T-helper 1 cell treated with Interleukin-12 subunit alpha and Interleukin-12 subunit beta and Interleukin-4 antibody, amounts not matched to agents 30 ng/mL and 1 ng/mL, for 36 hours (primary cell): ENCODE measurements around the gene PDGFRA. TPM values are rescaled to one million over a fixed set of nuclear protein-coding genes. Genes with fewer than 3 reads are reported as not detected.

Source experiments
- intact Hi-C: fragments of 100-400 bp; cut with micrococcal nuclease; formaldehyde crosslinking; loops from one replicate; pipeline ENCODE4 v1.15.1; 2024
- total RNA-seq: library from RNA; stranded (reverse); gene quantifications from 2 replicates; pipeline ENCODE4 v1.2.3, GENCODE V29; 2022

PDGFRA gene
- total RNA-seq, 1 donor from 2014 or later: 1.8 TPM

DNA sequence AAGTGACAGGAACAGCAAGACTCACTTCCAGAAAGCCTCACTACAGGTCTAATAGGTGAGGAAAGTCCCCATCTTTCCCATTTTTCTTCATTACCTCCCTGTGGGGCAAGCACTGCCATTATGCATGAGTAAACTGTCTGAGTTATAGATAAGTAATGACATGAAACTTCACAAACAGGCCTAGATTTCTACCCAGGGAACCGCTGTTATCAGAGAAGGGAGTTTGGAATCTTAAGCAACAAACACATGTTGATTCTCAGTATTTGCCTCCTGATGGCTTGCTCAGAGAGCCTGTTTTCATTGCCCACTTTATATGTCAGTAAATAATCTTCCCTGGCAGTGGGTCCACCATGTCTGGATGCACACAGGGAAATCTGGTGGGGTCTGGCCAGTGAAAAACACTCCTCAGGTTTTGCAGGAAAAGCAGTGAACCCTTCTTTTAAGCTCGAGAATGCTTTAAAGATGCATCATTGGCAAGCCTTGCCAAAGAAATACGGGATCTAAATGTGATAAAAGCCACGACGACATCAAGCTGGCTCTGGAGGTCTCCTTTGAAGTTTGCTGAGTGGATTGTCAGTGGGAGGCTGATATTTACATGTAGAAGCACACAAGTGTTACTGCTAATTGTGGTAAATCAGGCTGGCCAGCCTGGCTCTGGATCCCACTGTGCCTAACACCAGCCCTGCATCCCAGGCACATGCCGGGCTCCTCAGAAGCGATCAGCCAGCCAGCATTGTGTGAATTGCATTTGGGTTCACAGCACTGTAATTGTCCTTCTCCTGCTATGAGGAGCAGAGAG, 25.2 kb downstream of the PDGFRA start:
- intact Hi-C loops: no loop called here

DNA sequence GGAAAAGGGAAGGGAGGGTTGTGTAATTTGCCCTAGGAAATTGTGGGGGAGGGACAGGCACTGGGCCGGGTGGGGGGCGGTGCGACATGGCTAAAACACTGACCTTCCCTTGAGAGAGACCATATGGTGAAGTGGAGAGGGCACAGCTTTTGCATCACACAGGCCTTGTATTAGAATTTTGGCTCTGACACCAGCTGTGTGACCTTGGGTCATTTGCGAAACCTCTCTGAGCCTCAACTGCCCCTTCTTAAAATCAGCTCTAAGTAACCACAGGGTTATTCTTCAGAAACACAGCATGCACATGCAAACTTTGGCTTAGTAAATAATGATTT, 25.8 kb downstream of the PDGFRA start:
- intact Hi-C loops: no loop called here

DNA sequence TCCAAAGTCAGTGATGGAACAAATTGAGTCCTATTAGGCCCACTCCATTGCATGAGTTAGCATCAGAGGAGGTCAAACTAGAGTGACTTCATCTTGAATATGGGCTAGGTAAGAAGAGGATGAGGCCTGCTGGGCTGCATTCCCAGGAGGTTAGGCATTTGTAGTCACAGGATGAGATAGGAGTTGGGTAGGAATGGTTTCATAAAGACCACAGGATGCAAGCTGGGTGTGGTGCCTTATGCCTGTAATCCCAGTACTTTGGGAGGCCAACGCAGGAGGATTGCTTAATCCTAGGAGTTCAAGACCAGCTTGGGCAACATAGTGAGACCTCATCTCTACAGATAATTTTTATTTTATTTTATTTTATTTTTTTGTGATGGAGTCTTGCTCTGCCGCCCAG, 26.8 kb downstream of the PDGFRA start:
- intact Hi-C loops: no loop called here

DNA sequence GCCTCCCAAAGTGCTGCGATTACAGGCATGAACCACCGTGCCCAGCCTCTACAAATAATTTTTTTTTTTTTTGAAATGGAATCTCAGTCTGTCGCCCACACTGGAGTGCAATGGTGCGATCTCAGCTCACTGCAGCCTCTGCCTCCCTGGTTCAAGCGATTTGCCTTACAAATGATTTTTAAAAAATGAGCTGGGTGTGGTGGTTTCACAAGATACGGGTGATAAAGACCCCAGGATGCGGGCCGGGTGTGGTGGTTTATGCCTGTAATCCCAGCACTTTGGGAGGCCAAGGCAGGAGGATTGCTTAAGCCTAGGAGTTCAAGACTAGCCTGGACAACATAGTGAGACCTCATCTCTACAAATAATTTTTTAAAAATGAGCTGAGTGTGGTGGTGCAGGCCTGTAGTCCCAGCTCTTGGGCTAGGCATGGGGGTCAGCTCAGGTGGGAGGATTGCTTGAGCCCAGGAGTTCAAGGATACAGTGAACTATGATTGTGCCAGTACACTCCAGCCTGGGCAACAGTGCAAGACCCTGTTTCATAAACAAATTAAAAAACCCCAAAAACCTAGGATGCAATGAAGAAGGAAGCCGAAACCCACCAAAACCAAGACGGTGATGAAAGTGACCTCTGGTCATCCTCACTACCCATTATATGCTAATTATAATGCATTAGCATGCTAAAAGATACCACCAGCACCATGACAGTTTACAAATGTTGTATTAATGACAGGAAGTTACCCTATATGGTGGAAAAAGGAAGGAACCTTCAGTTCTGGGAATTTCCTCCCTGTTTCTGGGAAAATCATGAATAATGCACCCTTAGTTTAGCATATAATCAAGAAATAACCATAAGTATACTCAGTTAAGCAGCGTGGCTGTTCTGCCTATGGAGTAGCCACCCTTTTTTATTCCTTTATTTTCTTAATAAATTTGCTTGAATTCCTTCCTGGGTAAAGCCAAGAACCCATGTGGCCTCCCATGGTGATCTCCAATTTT, 27.7 kb downstream of the PDGFRA start:
- intact Hi-C loops: no loop called here

DNA sequence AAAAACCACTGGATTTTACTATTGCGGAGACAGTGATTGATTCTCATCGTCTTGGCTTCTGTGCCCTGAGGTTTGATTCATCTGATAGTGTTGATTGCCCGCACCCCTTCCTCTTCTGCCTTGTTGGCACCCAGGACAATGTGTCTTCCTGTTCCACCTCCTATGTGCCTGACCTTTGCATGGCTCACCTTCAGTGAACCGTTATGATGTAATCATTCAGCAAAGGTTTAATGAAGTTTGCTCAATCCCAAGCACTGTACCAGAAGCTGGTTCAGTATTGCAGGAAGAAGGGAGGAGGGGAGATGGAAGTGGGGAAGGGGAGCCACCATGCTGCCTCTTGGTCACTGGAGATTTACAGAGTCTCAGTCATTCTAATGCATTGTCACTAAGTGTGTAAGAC, 36.3 kb downstream of the PDGFRA start:
- intact Hi-C loops: no loop called here

DNA sequence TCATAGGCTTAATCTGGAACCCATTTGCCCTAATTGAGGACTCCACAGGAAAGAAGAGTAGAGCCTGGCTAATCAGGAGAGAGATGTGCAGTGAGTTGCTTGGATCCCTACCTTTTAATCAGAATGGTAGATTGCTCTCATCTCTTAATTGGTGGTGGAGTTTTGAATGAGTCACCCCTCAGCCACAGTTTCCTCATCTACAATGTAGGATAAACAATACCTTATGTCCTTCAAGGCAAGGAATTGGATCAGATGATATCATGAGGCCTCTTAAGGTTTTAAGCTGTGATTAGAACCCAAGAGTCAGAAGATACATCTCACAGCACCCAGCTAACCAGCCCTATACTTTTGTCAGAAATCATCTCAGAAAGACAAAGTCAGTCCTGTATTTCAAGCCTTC, 39.1 kb downstream of the PDGFRA start:
- intact Hi-C loops: no loop called here

DNA sequence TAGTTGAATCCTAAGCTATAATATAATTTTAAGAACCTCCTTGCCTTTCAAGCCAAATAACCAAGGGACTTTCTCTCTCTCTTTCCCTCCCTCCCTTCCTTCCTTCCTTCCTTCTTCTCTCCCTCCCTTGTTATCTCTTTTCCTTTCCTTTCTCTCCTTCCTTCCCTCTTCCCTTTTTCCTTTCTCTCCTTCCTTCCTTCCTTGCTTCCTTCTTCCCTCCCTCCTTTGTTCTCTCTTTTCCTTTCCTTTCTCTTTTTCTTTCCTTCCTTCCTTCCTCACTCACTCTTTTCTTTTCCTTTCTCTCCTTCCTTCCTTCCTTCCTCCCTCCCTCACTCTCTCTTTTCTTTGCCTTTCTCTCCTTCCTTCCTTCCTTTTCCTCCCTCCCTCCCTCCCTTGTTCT, 42.4 kb downstream of the PDGFRA start:
- intact Hi-C loops: no loop called here

DNA sequence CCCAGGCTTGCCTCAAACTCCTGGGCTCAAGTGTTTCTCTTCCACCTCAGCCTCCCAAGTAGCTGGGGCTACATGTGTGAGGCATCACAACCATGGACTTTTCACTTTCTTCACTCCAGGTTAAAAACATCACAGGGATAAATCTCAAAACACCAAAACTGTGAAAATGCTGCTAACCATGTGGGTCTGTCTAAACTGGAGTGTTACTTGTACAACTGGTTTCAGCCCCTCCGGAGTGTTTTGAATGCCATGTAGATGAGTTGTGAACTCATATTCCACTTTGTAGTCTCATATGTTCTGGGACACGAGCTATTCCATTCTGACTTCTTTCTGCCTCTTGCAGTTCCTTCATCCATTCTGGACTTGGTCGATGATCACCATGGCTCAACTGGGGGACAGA, 43.0 kb downstream of the PDGFRA start:
- intact Hi-C loops: no loop called here

DNA sequence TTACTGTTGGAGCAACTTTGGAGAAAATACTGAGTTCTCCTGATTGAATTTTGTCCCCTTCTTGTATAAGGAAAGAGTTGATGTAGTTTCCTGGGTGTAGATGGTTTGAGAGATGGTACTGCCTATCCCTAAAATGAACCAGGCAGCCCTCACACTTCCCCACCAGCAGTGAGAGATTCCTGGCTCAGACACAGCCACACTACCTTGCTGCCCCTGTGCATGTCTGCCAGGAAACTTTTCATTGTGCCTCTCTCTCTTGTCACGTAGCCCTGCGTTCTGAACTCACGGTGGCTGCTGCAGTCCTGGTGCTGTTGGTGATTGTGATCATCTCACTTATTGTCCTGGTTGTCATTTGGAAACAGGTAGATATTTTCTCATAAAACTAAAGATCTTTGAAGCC, 45.2 kb downstream of the PDGFRA start:
- intact Hi-C loops: no loop called here

DNA sequence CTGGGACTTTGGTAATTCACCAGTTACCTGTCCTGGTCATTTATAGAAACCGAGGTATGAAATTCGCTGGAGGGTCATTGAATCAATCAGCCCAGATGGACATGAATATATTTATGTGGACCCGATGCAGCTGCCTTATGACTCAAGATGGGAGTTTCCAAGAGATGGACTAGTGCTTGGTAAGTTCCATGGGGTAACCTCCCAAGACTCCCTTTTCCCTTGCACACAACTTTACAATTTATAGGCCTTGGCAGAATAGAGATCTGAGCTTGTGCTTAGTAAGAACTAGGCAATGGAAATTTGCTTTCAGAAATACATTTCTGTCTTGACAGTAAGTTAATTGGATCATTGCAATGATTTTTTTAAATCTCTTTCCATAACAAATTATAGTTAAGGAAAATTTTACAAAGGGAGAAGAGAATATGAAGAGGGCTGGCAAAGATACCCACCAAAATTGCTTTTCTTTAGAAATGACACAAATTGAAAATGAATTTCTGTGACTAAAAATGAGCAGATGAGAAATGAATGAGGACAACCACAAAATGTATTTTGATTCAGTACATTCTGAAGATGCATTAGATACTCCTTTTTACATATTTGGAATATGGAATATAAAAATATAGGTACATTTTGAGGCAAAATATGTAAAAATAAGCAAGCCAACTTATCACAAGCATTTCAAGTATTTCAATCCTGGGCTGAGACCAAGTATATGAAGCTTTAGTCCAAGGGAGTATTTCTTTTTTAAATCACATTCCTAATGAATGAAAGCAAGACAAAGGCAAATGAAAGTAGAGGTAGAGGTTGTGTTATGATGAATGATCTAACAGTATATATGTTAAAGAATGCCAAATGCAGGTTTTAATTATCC, 45.9 kb downstream of the PDGFRA start:
- intact Hi-C loops: loop anchor here (1.0 kb wide), 1 partner anchor 40 kb away; no protein-coding TSS in a partner anchor

DNA sequence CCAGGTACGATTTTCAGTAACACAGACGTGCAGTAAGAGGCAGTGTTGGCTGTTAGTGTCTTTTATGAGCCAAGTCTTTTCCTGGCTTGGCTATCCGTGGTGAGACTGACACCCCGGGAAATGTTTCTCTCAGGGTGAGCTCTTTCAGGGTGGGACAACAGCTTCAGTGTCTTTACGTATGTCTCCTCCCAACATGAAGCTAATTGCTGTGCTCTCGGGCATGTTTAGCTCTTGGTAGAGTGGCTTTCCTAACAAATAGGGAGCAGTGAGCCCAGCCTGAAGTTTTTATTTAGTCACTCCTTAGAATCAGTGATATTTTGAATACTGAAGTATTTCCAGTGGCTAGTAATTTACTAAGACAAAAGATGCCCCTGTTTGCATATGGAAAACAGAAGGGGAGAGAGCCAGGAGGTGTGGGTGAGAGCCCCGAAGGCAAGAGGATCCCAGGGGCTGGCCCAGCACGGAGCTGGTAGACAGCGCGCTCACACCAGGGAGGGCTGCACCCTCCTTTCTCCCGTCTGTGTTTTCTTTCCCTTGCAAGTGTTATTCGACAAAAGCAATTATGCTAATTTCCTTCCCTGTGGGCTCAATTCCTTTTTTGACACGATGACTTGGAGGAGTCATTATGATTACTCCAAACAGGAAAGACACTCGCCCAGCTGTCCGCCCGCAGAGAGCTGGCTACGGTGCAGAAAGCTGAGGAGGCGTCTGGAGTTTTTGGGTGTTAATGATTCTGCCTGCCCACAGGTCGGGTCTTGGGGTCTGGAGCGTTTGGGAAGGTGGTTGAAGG, 47.7 kb downstream of the PDGFRA start:
- intact Hi-C loops: no loop called here

DNA sequence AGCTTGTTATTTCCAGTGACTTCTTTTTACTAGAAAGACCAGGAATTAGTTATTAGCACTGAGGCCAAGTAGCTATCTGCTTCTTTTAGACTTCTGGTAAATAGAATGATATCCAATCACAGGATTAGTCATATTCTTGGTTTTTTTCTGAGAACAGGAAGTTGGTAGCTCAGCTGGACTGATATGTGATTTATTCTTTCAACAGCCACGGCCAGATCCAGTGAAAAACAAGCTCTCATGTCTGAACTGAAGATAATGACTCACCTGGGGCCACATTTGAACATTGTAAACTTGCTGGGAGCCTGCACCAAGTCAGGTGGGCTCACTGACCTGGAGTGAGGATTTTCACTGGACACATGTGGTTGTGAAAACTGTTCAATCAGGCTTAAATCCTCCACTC, 48.6 kb downstream of the PDGFRA start:
- intact Hi-C loops: no loop called here

DNA sequence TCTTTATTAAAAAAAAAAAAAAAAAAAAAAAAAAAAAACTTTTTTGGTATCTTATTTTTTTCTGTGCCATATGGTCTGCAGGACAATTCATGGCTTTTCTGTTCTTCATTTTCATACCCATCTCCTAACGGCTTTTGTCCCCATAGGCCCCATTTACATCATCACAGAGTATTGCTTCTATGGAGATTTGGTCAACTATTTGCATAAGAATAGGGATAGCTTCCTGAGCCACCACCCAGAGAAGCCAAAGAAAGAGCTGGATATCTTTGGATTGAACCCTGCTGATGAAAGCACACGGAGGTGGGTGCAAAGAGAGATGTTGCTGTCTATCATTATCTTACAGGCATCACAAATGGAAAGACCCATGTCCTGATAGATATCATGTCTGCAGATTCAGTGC, 49.1 kb downstream of the PDGFRA start:
- intact Hi-C loops: no loop called here

DNA sequence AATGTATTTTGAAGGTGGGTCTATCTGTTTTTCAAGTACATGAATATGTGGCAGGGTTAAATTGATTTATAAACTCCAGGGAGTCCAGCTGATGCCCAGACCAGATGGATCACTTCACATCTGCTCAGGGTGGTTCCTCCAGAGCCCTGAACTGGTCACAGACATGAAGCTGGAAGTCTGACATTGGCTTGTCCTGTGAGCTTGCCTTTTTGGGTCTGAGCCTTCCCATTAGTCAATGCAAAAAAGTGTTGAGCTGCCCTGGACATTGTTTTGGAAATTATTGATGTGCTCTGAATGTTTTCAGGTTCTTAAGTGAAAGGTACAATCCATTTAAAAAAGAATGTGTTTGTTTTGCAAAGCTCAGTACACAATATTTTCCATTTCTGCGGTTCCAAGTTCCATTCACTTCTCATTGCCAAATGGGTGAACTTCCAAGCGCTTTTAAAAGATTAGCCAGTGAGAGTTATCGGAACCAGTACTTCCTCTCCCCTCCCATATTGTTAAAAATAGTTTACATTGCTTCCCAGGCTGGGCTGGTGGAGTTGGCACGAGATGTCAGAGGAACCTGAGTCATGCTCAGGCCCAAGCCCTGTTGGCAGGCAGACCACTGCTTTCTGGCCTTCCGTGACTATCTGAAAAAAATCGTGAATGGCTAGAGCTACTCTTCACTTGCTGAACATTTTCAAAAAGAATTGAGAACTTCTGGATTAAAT, 52.1 kb downstream of the PDGFRA start:
- intact Hi-C loops: no loop called here

DNA sequence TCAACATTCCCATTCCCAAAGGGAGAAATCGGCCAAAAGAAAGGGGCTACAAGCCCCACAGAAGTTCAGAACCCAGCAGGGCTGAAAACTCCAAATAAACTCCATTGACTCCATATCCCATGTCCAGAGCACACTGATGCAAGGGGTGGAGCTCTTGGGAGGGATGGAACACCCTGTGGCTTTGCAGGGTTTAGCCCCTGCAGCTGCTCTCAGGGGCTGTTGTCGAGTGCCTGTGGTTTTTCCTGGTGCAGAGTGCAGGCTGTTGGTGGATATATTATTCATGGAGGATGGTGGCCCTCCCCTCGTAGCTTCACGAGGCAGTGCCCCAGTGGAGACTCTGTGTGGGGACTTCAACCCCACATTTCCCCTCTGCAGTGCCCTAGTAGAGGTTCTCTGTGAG, 53.7 kb downstream of the PDGFRA start:
- intact Hi-C loops: no loop called here

DNA sequence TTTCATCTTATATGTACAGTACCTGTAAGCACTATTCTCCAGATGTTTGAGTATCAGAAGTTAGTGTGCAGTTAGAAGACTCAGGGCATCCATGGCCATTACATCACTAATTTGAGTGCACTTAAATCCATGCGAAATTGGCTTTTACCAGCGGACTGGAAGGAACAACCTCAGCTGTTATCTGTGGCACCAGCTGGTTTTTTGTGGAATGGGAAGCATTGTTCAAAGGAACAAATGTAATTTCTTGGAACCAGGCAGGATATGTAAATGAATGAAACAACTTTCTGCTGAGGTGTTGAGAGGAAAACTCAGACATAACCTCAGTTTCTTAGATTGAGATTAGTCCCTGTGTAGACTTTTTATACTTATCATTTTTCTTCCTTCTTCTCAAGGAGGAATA, 60.2 kb downstream of the PDGFRA start:
- intact Hi-C loops: no loop called here

DNA sequence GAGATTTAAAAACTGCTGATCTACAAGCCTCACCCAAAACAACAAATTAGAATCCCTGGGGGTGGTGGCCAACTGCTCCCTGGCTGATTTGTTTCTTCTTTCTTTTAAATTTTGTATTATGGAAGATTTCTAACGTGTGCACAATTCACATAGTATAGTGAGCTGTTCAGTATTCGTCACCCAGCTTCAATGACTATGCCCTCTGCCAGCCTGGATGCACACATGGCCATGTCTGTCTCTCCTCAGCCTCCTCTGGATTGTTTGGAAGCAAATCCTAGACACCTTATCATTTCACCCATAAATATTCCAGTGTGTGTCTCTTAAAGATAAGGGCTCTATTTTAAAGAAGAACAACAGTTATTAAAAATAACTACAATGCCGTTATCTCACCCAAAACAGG, 61.9 kb downstream of the PDGFRA start:
- intact Hi-C loops: no loop called here

DNA sequence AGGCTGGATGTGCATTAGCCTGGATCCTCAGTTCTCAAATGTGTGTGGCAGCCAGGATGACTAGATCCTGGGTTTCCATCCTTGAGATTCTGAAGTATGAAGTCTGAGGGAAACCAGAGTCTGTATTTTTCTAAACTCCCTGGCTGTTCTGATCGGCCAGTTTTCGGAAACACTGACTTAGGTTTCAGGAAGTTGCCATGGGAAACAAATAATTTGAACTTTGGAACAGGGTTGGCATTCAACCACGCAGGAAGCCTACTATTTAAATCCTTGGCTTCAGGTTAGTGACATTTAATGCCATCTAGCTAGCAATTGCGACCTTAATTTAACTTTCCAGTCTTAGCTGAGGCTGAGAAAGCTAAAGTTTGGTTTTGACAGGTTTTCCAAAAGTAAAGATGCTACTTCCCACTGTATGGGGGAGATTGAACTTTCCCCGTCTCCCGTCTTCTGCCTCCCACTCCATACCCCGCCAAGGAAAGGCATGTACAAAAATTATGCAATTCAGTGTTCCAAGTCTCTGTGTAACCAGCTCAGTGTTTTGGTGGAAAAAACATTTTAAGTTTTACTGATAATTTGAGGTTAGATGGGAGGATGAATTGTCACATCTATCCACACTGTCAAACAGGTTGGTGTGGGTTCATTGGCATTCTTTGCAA, 67.6 kb downstream of the PDGFRA start:
- intact Hi-C loops: no loop called here

DNA sequence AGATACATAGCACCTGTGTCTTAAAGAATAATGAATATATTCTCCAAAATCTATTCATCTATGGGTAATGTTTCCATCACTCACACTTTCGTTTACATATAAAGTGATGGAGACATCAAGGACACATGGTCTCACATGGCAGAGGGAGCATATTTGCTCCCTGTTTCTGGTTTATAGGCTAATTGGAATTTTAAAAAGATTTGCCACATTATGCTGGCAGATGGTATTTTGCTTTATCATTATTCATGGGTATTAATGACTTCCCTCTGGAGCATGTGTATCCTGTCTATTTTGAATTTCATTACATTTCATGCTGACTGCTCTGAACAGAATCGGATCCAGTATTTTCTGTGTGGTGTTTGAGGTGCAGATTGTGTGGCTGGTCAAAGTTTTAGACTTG, 79.0 kb downstream of the PDGFRA start:
- intact Hi-C loops: no loop called here
